Right lobe of liver (tissue), 4 donors: ENCODE data around the gene DNLZ.

Source experiments
- POLR2A ChIP-seq: fragments of 450-650 bp; IDR thresholded peaks from one replicate; pipeline ENCODE4 v1.6.1; 2017; ENCODE audit warnings: antibody characterized with exemption, mild to moderate bottlenecking
- TF ChIP-seq, protein P1 (sequence below), 4 donors: fragments of 200-600 bp in 3 of 4; fragments of 450-650 bp in 1 of 4; IDR thresholded peaks; one replicate each; pipeline versions ENCODE4 v1.5.1 to v1.8.0; 2016 to 2022; ENCODE audit warnings: antibody characterized with exemption in 4 of 4, mild to moderate bottlenecking in 2 of 4
- donor health status: DM: no; HTN: no; CAD: no.
- donor health status: DM: no; HTN: no; CAD: no.
- donor health status: DM: no; HTN: yes; CAD: no.

DNA sequence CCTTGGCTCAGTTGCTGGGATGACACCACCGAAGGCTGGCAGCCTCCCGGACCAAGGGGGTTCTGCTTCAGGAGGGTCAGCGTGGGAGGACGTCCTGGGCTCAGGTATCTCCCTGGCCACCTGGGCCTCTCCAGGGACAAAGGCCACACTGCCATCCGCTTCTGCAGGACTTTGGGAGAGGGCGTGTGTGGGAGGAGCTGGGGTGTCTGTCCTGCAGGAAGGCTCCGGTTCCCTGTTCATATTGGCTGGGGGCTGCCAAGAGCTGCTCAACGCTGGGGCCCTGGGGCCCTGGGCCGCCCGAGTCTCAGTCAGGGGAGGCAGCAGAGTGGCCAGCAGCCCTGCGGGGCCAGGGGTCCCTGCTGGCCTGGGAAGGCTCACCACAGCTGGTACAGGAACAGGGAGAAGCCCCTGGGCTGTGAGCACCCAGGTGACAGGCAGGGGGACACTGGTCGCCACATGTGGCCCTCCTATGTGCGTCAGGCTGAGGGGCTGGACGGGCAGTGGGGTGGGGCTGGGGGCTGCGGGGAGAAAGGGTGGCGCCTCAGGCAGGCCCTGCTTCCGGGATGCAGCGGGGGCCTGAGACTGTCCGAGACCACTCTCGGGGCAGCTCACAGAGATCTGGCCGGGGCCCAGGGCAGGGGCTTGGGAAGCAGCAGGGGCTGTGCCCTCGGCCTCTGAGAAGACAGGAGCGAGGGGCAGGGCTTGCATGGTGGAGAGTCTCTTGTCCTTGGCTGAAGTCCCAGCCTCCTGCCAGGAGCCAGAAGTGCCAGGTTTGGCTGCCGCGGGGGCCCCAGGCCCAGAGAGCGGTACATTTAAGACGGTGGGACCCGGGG is 14.8 kb upstream of the DNLZ start:
- no peak for TF ChIP-seq POLR2A
- TF ChIP-seq, protein P1, sequence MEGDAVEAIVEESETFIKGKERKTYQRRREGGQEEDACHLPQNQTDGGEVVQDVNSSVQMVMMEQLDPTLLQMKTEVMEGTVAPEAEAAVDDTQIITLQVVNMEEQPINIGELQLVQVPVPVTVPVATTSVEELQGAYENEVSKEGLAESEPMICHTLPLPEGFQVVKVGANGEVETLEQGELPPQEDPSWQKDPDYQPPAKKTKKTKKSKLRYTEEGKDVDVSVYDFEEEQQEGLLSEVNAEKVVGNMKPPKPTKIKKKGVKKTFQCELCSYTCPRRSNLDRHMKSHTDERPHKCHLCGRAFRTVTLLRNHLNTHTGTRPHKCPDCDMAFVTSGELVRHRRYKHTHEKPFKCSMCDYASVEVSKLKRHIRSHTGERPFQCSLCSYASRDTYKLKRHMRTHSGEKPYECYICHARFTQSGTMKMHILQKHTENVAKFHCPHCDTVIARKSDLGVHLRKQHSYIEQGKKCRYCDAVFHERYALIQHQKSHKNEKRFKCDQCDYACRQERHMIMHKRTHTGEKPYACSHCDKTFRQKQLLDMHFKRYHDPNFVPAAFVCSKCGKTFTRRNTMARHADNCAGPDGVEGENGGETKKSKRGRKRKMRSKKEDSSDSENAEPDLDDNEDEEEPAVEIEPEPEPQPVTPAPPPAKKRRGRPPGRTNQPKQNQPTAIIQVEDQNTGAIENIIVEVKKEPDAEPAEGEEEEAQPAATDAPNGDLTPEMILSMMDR (IDR thresholded peaks at IDR 0.05) = no peak
